ENCODE measurements around the gene TP53I11. TPM values are rescaled to one million over a fixed set of nuclear protein-coding genes. Genes with fewer than 3 reads are reported as not detected.

TP53I11 gene
- total and polyA plus RNA-seq, 2 of the 13 experiments (the other 11 are each of a cell fraction or from before 2014, with no cell fraction given): not detected

DNA sequence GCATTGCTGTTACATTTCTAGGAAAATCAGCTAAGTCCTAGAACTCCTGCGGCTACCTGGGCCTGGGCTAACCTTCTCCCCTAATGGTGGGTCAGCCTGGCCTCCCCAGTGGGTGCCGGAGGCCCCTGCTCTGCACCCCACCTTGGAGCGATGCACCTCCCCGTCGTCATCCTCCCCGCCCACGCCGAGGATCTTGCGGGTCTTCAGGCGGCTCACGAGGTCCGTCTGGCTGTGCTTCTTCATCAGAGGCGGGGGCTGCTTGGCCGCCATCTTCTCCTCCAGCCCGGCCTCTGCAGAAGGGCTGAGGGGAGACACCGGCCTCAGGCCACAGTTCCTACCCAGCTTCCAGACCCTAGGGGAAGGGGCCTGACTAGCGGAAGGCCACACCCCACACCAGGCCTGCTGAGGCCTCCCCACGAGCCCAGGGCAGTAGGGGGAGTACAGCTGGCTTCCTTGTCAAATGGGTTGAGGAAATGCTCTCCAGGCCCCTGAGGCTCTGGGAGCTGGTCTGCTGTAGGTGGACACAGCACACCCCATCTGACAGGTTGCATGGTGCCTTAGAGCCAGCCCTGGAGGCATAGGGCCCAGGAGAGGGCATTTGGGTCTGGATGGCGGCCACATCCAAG lies 12.5 kb downstream of the TP53I11 start (continued):
- no peak for TF ChIP-seq TAF15 (IDR thresholded peaks at IDR 0.05; ENCODE audit: low read depth, low read length, poor library complexity, severe bottlenecking)
- TF ChIP-seq ZNF589 (CRISPR knock-in tag; conservative IDR thresholded peaks at IDR 0.05): no peak
- TF ChIP-seq, protein P1, sequence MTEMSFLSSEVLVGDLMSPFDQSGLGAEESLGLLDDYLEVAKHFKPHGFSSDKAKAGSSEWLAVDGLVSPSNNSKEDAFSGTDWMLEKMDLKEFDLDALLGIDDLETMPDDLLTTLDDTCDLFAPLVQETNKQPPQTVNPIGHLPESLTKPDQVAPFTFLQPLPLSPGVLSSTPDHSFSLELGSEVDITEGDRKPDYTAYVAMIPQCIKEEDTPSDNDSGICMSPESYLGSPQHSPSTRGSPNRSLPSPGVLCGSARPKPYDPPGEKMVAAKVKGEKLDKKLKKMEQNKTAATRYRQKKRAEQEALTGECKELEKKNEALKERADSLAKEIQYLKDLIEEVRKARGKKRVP (CRISPR knock-in tag; IDR thresholded peaks at IDR 0.05): no peak
- TF ChIP-seq NFE2 (CRISPR knock-in tag; IDR thresholded peaks at IDR 0.05): no peak
- TF ChIP-seq, protein P2, sequence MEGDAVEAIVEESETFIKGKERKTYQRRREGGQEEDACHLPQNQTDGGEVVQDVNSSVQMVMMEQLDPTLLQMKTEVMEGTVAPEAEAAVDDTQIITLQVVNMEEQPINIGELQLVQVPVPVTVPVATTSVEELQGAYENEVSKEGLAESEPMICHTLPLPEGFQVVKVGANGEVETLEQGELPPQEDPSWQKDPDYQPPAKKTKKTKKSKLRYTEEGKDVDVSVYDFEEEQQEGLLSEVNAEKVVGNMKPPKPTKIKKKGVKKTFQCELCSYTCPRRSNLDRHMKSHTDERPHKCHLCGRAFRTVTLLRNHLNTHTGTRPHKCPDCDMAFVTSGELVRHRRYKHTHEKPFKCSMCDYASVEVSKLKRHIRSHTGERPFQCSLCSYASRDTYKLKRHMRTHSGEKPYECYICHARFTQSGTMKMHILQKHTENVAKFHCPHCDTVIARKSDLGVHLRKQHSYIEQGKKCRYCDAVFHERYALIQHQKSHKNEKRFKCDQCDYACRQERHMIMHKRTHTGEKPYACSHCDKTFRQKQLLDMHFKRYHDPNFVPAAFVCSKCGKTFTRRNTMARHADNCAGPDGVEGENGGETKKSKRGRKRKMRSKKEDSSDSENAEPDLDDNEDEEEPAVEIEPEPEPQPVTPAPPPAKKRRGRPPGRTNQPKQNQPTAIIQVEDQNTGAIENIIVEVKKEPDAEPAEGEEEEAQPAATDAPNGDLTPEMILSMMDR (CRISPR knock-in tag; IDR thresholded peaks at IDR 0.05): no peak
- TF ChIP-seq REPIN1 (CRISPR knock-in tag; IDR thresholded peaks at IDR 0.05; ENCODE audit: borderline replicate concordance, low read depth): no peak
- TF ChIP-seq ZNF775 (CRISPR knock-in tag; IDR thresholded peaks at IDR 0.05; ENCODE audit: borderline replicate concordance): no peak
- no peak for TF ChIP-seq RAD21 (CRISPR knock-in tag; IDR thresholded peaks at IDR 0.05)
- TF ChIP-seq FOXA1 (IDR thresholded peaks at IDR 0.05): no peak
- TF ChIP-seq FOXA1 (CRISPR knock-in tag; IDR thresholded peaks at IDR 0.05): no peak
- no peak for TF ChIP-seq SMAD9 (CRISPR knock-in tag; IDR thresholded peaks at IDR 0.05)
- TF ChIP-seq KDM6A (CRISPR knock-in tag; IDR thresholded peaks at IDR 0.05; ENCODE audit: low read depth): no peak

Measured in HepG2 (cell line).